K562 (cell line): ENCODE data around the gene ACRBP. TPM values are rescaled to one million over a fixed set of nuclear protein-coding genes. Genes with fewer than 3 reads are reported as not detected.

Experiments used
- ATAC-seq: fragments of 200-7000 bp; cut with Tn5 transposase; 3 replicates; pipeline ENCODE4 v1.9.1; 2020; ENCODE audit warnings: moderate library complexity
- BruUV-seq: library from RNA; stranded (reverse); fragments of 400-500 nt; replicated peaks from 2 replicates; lab custom pipeline; 2021; lab: Mats Ljungman, UMichigan
- CTCF ChIA-PET: fragments of 300-600 bp; formaldehyde crosslinking; extraction: SDS; loops from one replicate; lab custom pipeline; 2021; ENCODE audit warnings: low intra/inter-chr PET ratio; lab: Yijun Ruan, JAX
- POLR2A ChIA-PET: fragments of 300-600, 350-650 bp; sonication (Branson Sonifier 250); formaldehyde crosslinking; extraction: SDS; loops from one replicate; lab custom pipeline; 2021; ENCODE audit warnings: antibody characterized with exemption, inconsistent platforms; lab: Yijun Ruan, JAX
- DNase-seq, 4 experiments: peaks; one replicate each; pipeline versions ENCODE4 v3.0.0 to v3.0.0-alpha.2; 2011 to 2018; ENCODE audit warnings: low spot score in 3 of 4, mixed read lengths in 3 of 4; ENCODE audit errors: extremely low read depth in 1 of 4
- FAIRE-seq: peaks from 2 replicates; lab custom pipeline; 2011; peaks lifted over from hg19 to GRCh38; lab: Jason Lieb, UNC
- H2AFZ ChIP-seq: 2 replicates; pipeline ENCODE4 v1.6.0; 2011; ENCODE audit warnings: low read depth, low read length, control low read depth, inconsistent platforms
- H3K27ac ChIP-seq: fragments of 200-600 bp; 3 replicates; pipeline ENCODE4 v1.8.0; 2011; ENCODE audit warnings: low read depth, mild to moderate bottlenecking, control low read depth, inconsistent platforms, low read length, moderate library complexity, mixed read lengths; ENCODE audit errors: extremely low read depth
- H3K27me3 ChIP-seq, 2 experiments: fragments of 300-600 bp in 1 of 2; 2 replicates in 1 of 2; 3 replicates in 1 of 2; pipeline versions ENCODE4 v1.6.0 to v1.8.0; 2011; ENCODE audit warnings: inconsistent platforms in 2 of 2, low read length in 2 of 2, mild to moderate bottlenecking in 1 of 2, mixed read lengths in 1 of 2, moderate library complexity in 1 of 2; ENCODE audit not compliant: control insufficient read depth in 2 of 2, insufficient read depth in 2 of 2
- H3K36me3 ChIP-seq: fragments of 300-600 bp; 3 replicates; pipeline ENCODE4 v1.8.0; 2011; ENCODE audit warnings: mild to moderate bottlenecking, low read length, inconsistent platforms; ENCODE audit not compliant: control insufficient read depth, insufficient read depth
- H3K4me1 ChIP-seq, 2 experiments: fragments of 200-600 bp in 1 of 2; replicated peaks in 1 of 2; 2 replicates in 1 of 2; 3 replicates in 1 of 2; pipeline versions ENCODE4 v1.5.1 to v1.8.0; 2011; ENCODE audit warnings: inconsistent platforms in 2 of 2, low read length in 2 of 2, mild to moderate bottlenecking in 1 of 2, mixed read lengths in 1 of 2, moderate library complexity in 1 of 2; ENCODE audit not compliant: control insufficient read depth in 2 of 2, insufficient read depth in 2 of 2
- H3K4me2 ChIP-seq: 2 replicates; pipeline ENCODE4 v1.6.1; 2011; ENCODE audit warnings: low read length, control low read depth, inconsistent platforms, mixed read lengths; ENCODE audit not compliant: insufficient read depth
- H3K4me3 ChIP-seq: fragments of 200-600 bp; sonication (generic), shearing (Covaris generic); 2 replicates; pipeline ENCODE4 v1.5.1; 2016; ENCODE audit warnings: control low read depth, inconsistent platforms
- H3K79me2 ChIP-seq: fragments of 200-600 bp; 3 replicates; pipeline ENCODE4 v1.8.0; 2011; ENCODE audit warnings: low read length, inconsistent platforms; ENCODE audit not compliant: control insufficient read depth, insufficient read depth
- H3K9ac ChIP-seq, 2 experiments: 2 replicates each; pipeline versions ENCODE4 v1.6.0 to v1.6.1; 2011; ENCODE audit warnings: low read depth in 2 of 2, low read length in 2 of 2, control low read depth in 1 of 2, inconsistent platforms in 1 of 2, mild to moderate bottlenecking in 1 of 2, mixed read lengths in 1 of 2; ENCODE audit not compliant: insufficient read depth in 1 of 2
- H3K9me1 ChIP-seq: one replicate; pipeline ENCODE4 v1.6.0; 2011; ENCODE audit warnings: inconsistent platforms, mild to moderate bottlenecking, low read length, moderate library complexity; ENCODE audit not compliant: control insufficient read depth, insufficient read depth
- H3K9me3 ChIP-seq: replicated peaks from 2 replicates; pipeline ENCODE4 v1.5.1; 2011; ENCODE audit warnings: low read depth, low read length, inconsistent platforms; ENCODE audit not compliant: control insufficient read depth, insufficient read depth
- H4K20me1 ChIP-seq: replicated peaks from 2 replicates; pipeline ENCODE4 v1.6.1; 2011; ENCODE audit warnings: low read length, inconsistent platforms, mixed read lengths; ENCODE audit not compliant: control insufficient read depth, insufficient read depth
- RBFOX2 ChIP-seq: fragments of 200-400 bp; formaldehyde crosslinking; IDR thresholded peaks from 2 replicates; pipeline ENCODE4 v1.6.1; 2017; ENCODE audit warnings: low read depth, mild to moderate bottlenecking, low read length, moderate library complexity
- ZBTB33 ChIP-seq: sonication (generic); formaldehyde crosslinking; IDR thresholded peaks from 2 replicates; pipeline ENCODE4 v1.8.1; 2023; ENCODE audit warnings: mild to moderate bottlenecking, missing genetic modification reagents
- ZNF717 ChIP-seq: fragments of 250-450 bp; sonication (Bioruptor Pico); IDR thresholded peaks from 2 replicates; pipeline ENCODE4 v1.5.0; 2021
- WGBS: fragments of 100-300 bp; shearing (Covaris generic); methylation state at CpG from one replicate; pipeline ENCODE4 v1.1.6; 2016; ENCODE audit warnings: low coverage, mixed read lengths; ENCODE audit not compliant: insufficient coverage; ENCODE audit errors: missing lambda C conversion rate; 5-methylcytosine and 5-hydroxymethylcytosine counted together
- in situ Hi-C: fragments of 300-500 bp; cut with MboI; formaldehyde crosslinking; loops from 4 replicates; pipeline ENCODE4 v1.15.0; 2018; ENCODE audit warnings: inconsistent platforms, mixed read lengths
- intact Hi-C: fragments of 100-400 bp; cut with micrococcal nuclease; formaldehyde crosslinking; loops from 2 replicates; pipeline ENCODE4 v1.14.2; 2022
- polyA plus RNA-seq, 8 experiments: library from polyadenylated mRNA; depleted of rRNA in 4 of 8; stranded (reverse) in 5 of 8; unstranded in 3 of 8; fragments of >200 nt; fragmentation: Nextera tagmentation in 2 of 8; fragmentation: Illumina TruSeq in 1 of 8; extraction: Ambion mirVana in 2 of 8; extraction: Trizol in 1 of 8; gene quantifications; 2 replicates each; pipeline versions ENCODE4 v1.2.1 to v1.2.3, GENCODE V29; 2011 to 2014; ENCODE audit warnings: inconsistent platforms in 1 of 8, missing spikeins in 1 of 8
- total RNA-seq, 7 experiments: library from RNA; depleted of rRNA in 6 of 7; stranded (reverse); fragments of >200 nt in 6 of 7; fragmentation: Illumina TruSeq in 2 of 7; extraction: Trizol in 2 of 7; gene quantifications; 2 replicates each; pipeline versions ENCODE4 v1.2.1 to v1.2.3, GENCODE V29; 2011 to 2021; ENCODE audit warnings: low replicate concordance in 1 of 7

Gene ACRBP
- total and polyA plus RNA-seq, 9 of the 15 experiments (the other 6 are each of a cell fraction or from before 2014, with no cell fraction given), result 3.1 to 31.8 (median 8.4) TPM

GRCh38 chr12:6620137-6620884, 26.9 kb downstream of the ACRBP start:
- no TSS peak for BruUV-seq
- intact Hi-C loops (no loop called here), in situ Hi-C loops (no loop called here)
- no peak overlapping the region for H3K4me3 ChIP-seq
- H3K9me1 ChIP-seq, result no peaks in the 10 kb centered on the region
- FAIRE-seq (no peak), DNase-seq (no peak), ATAC-seq (no peak)
- no peak overlapping the region; a peak in 1 of 4 replicates for H3K9ac ChIP-seq
- POLR2A ChIA-PET, result no interaction called here
- no peaks in the 10 kb centered on the region for H4K20me1 ChIP-seq
- H3K4me1 ChIP-seq, result peaks cover 7 to 12% of the 10 kb centered on the region in 2 experiments; a peak in 4 of 5 replicates
- CTCF ChIA-PET, result no interaction called here
- no peaks in the 10 kb centered on the region for H3K27me3 ChIP-seq
- WGBS, result 97% methylated on average over 25 of the region's 88 CpGs
- TF ChIP-seq ZNF717 (no peak), RBFOX2 (peak; percentile 48; the same call in 1 of the 2 replicates), ZBTB33 (CRISPR knock-in tag) (peak; percentile 78)
- H3K36me3 ChIP-seq, result peaks cover 25% of the 10 kb centered on the region; the same call in 2 of the 3 replicates
- no peak overlapping the region for H3K27ac ChIP-seq
- no peak overlapping the region for H2AFZ ChIP-seq
- no peaks in the 10 kb centered on the region for H3K9me3 ChIP-seq
- H3K79me2 ChIP-seq, result peaks cover 15% of the 10 kb centered on the region
- no peak overlapping the region for H3K4me2 ChIP-seq
